ENCODE results near the gene SLC5A10.
A peak's percentile ranks its signal among the peaks of the same experiment; 100 is the strongest.
"Not testable (repeated sequence)": the region's sequence is repeated elsewhere in the genome, so short reads cannot be mapped to it uniquely, and the experiment has no call there.

Gene SLC5A10

DNA sequence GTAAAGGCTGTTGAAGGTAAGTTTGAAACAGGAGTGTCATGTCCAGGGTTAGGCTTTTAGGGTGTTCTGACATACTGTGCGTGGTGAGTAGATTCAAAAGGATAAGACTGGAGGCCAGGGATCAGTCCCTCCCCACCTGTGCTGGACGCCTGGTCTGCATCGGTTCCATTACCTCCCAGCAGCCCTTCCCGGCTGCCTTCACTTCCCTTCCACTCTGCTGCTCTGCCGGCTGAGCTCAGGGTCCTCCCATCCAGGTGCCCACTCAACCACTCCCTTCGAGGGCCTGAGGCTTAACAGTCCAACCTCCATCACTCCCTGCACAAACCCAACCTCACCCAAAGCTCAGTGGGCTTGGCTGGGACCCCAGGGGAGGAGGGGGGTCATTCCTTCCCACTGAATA, 4.1 kb upstream of the SLC5A10 start:
- no peak for DNase-seq (ENCODE audit: low read depth in 2 of 2)

DNA sequence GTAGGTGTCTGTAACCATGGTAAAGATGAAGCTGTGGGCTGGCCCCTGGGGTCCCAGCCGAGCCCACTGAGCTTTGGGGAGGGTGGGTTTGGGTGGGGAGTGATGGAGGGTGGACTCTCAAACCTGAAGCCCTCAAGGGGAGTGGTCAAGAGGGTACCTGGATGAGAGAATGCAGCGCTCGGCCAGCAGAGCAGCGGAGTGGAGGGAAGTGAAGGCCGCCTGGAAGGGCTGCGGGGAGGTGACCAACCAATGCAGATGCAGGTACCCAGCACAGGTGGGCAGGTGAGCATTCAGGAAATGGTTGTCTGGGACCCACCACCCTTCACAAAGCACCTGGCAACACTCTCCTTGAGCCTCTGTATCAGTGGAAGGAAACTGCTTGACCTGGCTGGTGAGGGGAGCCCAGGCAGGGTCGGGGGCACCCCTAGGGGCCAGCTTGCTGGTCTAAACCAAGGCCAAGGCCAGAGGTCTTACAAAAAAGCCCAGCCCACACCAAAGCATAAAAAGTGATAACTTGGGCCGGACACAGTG, 3.4 kb upstream of the SLC5A10 start:
- no peak for DNase-seq (ENCODE audit: low read depth in 2 of 2)

DNA sequence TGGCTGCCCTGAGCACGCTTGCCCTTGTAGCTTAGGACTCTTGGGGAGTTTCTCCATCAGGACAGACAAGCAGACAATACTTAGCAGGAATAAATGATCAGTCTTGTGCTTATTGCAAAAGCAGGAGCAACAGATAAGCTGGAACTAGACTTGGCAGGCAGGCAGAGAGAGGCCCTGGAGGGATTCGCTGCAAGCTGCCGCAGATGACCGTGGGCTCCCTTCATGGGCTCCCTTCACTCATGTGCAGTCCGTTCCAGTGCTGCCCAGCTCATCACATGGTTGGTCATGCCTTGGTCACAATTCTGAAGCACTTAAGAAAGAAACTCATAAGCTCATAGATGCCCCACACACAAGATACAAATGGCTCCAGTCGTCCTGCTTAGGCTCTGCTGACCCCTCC, 2.4 kb upstream of the SLC5A10 start:
- no peak for DNase-seq (ENCODE audit: low read depth in 2 of 2)

DNA sequence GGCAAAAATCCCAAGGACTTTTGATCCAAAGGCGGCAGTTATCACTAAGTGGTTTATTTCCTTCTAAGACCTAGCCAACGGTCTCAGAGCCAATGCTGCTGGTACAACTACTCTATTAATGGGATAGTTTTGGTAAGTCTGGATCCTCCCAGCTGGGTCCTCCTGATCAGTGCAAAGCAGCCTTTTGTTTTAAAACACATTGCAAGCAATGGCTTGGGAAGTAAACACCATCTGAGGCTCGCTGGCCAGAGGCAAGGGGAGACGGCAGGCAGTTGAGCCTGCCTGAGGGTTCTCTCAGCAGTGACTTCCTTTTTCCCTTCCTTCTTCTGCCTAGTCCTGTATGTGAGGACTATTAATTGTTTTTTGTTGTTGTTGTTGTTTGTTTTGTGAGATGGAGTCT, 1.6 kb upstream of the SLC5A10 start:
- DNase-seq (ENCODE audit: low read depth in 2 of 2) = no peak

DNA sequence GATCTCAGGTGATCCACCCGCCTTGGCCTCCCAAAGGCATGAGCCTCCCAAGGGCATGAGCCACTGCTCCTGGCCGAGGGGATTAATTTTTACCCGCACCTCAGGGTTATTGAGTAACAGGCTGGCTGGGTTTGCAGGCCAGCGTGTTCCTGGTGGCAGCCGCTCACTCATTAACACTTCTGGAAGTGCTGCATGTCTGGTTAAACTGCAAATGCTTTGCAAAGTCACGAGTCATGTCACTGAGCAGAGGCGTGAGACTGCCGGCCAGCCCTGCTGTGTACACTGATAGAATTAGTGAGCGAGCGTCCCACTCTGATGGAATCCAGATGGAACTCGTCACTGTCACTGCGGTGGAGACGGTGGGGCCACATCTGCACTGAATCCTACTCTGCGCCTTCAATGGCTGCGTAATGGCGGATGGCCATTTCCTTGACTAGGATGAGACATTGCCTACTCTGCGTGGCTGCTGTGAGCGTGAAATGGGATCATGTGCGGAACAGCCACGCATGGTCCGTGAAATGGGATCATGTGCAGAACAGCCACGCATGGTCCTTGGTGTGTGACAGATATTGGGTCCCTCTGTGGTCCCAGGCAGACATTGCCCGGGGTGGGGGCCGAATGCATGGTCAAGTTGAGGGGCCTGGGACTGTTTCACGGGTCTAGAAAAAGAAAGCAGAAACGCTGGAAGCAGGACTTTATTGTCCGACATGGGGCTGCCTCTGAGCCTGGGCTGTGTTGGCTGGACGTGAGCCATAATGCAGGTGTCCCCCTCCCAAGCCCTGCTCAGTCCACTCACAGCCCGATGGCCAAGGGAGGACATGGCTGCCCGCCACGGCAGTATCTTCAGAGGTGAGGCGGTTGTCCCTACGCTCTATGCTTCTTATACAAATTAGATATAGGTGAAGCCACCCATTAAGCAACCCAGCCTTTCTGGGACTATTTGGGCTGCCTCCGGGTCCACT, 740 bp upstream of the SLC5A10 start:
- DNase-seq (ENCODE audit: low read depth in 2 of 2) = no peak

DNA sequence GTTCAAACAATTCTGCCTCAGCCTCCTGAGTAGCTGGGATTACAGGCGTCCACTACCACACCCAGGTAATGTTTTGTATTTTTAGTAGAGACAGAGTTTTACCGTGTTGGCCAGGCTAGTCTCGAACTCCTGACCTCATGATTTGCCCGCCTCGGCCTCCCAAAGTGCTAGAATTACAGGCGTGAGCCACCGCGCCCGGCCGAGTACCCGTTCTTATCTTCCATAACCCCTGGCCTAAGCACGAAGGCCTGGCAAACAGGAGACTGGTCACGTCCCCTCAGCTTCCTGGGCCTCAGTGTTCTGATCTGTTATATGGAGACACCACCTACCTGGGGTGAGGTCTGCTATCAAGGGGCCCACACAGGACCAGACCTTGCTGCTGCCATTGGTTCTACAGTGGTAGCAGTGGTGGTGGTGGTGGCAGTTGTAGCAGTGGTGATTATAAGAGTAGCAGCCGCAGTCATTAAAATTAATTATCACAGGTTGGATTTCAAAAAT, 1.3 kb downstream of the SLC5A10 start:
- DNase-seq (ENCODE audit: low read depth in 2 of 2) = no peak

DNA sequence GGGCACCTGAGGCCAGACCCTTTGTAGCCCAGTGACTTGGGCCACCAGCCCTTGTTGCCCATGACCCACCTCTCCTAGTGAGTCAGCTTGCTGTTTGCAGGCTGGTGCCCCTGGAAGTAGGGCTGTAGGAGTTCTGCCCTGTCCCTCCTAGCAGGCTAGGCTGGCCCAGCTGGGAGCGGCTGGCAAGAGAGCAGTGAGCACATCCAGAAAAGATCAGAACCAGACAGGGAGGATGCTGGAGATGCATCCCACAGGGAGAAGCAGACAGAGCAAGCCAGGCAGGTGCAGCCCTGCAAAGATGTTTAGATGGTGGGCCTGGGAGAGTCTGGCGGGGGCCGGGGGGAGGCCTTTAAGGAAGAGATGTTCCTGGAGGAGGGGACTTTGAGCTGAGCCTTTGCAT, 2.4 kb downstream of the SLC5A10 start:
- no peak for DNase-seq (ENCODE audit: low read depth in 2 of 2)

DNA sequence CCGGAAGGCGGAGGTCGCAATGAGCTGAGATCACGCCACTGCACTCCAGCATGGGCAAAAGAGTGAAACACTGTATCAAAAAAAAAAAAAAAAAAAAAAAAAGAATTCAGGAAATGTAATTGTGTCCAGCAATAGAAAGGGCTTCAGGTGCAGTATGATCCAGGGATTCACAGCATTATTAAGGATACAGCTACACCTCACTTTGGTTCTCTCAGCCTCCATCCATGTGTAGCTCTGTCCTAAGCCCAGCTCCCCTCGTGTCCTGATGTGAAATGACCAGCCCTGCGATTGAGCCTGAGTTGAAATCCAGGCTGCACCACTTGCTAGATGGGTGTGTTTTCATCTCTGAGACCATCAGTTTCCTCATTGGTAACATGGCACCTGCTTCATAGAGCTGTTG, 3.0 kb downstream of the SLC5A10 start:
- DNase-seq (ENCODE audit: low read depth in 2 of 2) = no peak

DNA sequence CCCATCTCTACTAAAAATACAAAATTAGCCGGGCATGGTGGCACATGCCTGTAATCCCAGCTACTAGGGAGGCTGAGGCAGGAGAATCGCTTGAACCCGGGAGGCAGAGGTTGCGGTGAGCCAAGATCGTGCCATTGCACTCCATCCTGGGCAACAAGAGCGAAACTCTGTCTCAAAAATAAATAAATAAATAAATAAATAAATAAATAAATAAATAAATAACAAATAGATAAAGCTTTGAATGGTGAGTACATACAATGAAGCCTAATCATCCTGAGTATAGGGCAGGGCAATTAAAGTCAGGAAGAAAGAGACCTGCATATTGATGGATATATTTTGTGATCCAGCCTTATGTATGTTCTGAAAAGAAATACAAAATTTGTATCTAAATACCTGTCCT, 4.1 kb downstream of the SLC5A10 start:
- DNase-seq (ENCODE audit: low read depth in 2 of 2) = not testable (repeated sequence)

DNA sequence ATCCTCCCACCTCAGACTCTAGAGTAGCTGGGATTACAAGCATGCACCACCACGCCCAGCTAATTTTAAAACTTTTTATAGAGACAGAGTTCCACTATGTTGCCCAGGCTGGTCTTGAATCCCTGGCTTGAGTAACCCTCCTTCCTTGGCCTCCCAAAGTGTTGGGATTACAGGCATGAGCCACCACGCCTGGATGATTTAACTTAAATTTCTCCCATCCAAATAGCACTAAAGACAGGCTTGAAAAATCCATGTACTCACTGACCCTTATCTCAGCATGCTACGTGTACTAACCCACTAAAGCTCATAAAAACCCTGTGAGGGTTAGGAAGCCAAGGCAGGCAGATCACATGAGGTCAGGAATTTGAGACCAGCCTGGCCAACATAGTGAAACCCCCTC, 4.6 kb downstream of the SLC5A10 start:
- DNase-seq (ENCODE audit: low read depth in 2 of 2) = no peak

DNA sequence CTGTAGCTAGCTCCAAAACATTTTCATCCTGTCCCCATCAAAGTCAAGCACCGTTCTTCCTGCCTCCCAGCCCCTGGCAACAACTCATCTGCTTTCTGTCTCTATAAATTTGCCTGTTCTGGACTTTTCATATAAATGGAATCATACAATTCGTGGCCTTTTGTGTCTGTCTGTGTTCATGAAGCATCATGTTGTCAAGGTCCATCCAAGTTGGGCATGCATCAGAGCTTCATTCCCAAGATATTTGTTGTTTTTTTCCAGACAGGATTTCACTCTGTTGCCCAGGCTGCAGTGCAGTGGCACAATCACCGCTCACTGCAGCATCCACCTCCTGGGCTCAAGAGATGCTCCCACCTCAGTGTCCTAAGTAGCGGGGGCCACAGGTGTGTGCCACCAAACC, 5.9 kb downstream of the SLC5A10 start:
- DNase-seq (ENCODE audit: low read depth in 2 of 2) = no peak

DNA sequence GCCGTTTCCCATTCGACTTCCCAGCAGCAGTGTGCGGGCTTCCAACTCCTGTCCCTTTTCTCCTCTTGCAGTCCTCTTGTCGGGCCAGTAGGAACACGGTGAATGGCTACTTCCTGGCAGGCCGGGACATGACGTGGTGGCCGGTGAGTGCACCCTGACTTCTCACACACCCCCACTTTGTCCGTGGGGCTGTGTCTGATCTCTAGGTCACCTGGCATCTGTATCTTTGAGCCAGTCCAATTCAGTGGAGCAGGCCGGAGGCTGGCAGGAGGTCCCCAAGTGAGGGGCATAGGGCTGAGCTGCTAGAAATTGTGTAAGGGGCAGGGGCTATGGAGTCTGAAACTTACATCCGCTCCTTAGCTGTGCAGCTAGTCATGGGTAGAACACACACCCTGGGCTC, 6.6 kb downstream of the SLC5A10 start:
- no peak for DNase-seq (ENCODE audit: low read depth in 2 of 2)

DNA sequence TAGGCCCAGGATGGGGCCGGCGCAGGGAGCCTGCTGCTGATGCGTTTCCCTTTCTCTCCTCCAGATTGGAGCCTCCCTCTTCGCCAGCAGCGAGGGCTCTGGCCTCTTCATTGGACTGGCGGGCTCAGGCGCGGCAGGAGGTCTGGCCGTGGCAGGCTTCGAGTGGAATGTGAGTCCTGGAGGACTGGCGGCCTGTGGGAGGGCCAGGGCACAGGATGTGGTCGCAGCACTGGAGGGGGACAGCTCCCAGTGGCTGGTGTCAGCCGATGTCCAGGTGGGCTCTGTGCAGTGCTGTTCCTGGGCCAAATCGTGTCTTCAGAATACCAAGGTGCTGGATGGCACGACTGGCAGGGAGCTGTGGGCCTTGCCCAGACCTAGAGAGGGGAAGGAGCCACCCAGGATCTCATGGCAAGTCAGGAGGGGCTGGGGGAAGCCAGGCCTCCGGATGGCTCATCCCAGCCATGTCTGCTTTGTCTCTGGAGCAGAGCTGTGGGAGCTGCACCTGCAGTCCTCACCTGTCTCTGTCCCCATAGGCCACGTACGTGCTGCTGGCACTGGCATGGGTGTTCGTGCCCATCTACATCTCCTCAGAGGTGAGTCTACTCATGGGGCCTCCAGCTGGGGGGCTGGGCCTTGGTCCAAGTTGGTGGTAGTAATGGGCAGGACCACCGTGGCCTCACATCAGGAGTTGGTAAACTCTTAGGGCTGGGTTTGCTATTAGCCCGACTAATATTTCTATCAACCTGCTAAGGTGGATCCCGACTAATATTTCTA, 7.3 kb downstream of the SLC5A10 start:
- DNase-seq (ENCODE audit: low read depth in 2 of 2) = no peak

DNA sequence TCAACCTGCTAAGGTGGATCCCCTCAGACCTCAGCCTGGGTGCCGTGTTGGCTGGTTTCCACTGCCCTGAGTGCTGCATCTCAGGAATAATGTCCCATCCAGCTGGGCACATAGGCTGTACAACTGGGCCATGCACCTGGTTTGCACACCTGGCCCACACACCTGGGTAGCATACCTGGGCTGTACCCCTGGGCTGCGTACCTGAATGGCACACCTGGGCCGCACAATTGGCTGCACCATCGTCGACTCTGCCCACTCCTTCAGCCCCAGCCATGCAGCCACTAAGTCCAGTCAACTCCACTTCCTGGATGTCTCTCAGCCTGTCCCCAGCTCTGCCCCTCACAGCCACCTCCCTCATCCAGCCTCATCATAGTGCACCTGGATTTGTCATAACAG, 7.9 kb downstream of the SLC5A10 start:
- no peak for DNase-seq (ENCODE audit: low read depth in 2 of 2)

DNA sequence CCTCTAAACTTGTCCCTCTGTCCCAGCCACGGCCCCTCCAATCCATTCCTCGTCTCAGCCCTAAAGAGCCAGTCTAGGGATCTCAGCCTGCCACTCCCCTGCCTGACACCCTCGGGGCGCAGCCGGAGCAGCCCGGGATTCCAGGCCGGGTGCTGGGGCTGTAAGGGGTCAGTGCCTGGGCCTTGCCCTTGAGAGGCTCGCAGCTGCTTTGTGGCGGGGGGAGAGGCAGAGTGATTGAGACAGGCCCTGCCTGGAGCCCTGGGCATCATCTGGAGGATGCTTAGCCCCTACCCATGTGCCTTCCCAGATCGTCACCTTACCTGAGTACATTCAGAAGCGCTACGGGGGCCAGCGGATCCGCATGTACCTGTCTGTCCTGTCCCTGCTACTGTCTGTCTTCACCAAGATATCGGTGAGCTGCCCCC, 8.3 kb downstream of the SLC5A10 start:
- DNase-seq (ENCODE audit: low read depth in 2 of 2) = no peak

DNA sequence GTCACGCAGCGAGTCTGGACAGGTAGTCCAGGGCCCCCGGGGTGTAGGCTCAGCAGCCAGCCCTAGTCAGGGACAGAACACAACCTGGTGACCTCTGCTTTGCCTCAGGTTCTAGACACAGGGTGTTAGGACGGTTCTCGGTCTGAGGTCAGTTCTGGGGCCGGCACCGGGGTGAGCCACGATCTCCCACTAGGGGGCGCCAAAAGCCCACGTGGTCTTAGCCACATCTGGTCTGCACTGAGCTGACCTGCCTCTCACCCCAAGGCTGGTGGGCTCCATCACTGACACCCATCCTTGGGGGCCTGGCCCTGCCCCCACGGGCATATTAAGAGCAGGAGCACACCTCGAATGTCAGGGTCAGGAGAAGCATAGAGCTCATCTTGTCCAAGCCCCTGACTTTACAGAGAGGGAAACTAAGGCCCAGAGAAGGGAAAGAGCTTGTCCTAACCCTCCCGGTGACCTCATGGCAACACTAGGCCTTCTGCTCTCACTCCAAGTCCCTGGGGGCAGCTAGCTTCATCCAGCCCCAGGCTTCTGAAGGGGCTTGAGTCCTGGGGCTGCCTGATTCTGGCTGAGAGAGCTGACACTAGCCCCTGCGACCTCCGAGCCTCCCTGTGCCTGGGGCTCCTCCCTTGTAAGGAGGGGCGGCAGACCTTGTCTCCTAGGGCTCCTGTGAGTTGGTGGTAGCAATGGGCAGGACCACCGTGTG, 9.0 kb downstream of the SLC5A10 start:
- DNase-seq (ENCODE audit: low read depth in 2 of 2) = peak; percentile 71 to 78

DNA sequence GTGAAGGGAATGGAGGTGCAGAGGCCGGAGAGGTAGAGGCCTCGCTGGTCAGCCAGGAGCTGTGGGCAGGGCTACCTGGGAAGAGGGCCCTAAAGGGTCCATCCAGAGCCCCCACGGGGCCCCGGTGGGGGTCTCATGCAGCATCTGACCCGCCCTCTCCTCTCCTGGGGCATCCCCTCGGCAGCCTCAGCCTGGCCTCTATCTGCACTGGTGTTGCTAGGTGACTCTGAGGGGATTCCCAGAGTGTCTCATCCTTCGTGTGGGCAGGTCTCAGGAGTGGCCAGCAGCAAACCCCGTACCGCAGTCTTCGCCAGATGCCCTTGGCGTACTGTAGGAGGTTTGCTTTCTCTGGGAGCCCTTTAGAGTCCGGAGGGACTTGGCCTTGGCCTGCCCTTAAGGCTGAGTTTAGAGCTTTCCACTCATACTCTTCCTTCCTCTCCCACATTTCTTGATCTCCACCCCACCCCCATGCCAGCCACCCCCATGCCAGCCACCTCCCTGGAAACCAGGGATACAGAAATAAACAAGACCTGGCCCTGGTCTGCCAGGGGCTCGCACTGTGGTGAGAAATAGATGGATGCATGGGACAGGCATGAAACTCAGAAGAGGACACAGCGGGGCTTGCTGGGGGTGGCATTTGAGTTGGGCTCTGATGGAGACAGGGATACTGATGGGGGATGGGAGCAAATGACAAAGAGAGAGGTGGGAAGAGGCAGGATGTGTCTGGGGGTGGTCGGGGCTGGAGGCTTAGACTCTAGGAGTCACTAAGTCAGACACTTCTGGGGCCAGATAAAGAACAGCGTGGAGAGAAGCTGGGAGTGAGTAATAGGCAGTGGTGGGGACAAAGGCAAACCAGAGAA, 9.9 kb downstream of the SLC5A10 start:
- no peak for DNase-seq (ENCODE audit: low read depth in 2 of 2)

DNA sequence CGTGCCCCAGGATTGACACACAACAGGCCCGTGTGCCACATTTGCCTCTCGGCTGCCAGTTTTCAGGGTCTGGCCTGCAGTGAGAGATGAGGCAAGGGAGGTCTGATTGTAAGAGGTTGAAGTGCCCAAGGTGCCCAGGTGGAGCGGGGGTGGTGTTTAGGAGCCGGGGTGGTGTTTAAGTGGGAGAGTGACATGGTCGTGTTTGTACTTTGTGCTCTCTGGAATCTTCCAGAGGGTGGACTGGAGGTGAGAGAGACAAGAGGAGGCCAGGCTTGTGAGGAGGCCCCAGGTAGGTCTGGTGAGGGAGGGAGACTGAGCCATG, 10.5 kb downstream of the SLC5A10 start:
- no peak for DNase-seq (ENCODE audit: low read depth in 2 of 2)

DNA sequence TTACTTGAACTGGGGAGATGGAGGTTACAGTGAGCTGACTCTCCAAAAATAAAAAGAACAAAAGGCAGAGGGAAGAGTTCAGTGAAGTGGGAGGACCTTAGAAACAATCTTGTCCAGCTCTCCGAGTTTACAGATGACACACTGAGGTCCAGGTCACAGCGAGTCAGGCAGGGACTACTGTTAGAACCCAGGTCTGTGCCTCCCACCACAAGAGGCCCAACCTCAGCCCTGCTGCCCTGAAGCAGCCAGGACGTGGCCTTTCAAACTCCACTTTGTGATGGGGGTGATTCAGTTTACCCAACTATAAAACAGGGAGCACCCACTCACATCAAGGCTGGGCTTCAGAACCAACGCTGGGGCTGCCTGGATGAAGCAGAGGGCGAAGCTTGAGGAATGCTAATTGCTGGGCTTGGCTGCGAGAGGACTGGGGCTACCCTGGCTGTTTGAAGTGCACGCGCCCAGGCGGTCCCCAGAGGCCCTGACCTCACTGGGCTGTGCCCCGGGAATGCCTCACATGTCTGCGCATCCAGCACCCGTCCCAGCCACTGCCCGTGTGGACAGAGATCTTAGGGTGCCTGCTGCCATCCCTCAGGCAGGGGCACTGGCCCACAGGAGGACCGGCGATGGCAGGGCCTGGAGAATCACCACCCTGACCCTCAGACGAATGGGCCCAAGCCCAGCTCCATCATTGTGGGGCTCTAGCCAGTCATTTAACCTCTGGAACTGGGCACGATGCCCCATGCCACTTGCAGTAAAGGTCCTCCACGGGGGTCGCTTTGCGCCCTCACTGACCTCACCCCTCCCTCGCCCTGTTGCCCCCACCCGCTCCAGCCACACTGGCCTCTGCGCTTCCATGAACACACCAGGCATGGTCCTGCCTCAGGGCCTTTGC, 11.4 kb downstream of the SLC5A10 start:
- no peak for DNase-seq (ENCODE audit: low read depth in 2 of 2)

DNA sequence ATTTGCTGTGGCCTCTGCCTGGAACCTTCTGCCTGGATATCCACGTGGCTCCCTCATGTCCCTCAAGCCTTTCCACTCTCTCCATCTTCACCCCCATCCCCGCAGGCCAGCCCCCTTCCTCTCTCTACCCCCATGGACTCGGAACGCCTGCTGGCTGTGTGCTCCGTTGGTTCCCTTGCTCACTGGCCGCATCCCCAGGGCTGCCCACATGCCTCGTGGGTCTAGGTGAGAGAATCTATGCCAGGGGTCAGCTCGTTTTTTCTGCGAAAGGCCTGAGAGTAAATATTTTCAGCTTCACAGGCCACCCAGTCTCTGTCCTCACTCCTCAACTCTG, 12.0 kb downstream of the SLC5A10 start:
- no peak for DNase-seq (ENCODE audit: low read depth in 2 of 2)

All from activated CD4-positive, alpha-beta T cell treated with anti-CD3 and anti-CD28 coated beads for 24 hours (primary cell).